Liver (tissue), 9 donors: ENCODE data around the gene KIF3B. TPM values are rescaled to one million over a fixed set of nuclear protein-coding genes. Genes with fewer than 3 reads are reported as not detected.
"Not testable (repeated sequence)": the region's sequence is repeated elsewhere in the genome, so short reads cannot be mapped to it uniquely, and the experiment has no call there.

Experiments used
- DNase-seq: peaks from one replicate; pipeline ENCODE4 v3.0.0-alpha.2; 2017; ENCODE audit warnings: low spot score
- H3K27ac ChIP-seq, 2 donors: one replicate each; pipeline ENCODE4 v1.7.0; 2013; ENCODE audit warnings: inconsistent platforms in 2 of 2, low read length in 2 of 2, control low read depth in 1 of 2, low read depth in 1 of 2, mild to moderate bottlenecking in 1 of 2
- H3K27me3 ChIP-seq, 4 donors: one replicate each; pipeline versions ENCODE4 v1.6.1 to v1.7.0; 2013; ENCODE audit warnings: low read length in 3 of 4, inconsistent platforms in 1 of 4, mild to moderate bottlenecking in 1 of 4, moderate library complexity in 1 of 4; ENCODE audit not compliant: control insufficient read depth in 4 of 4, insufficient read depth in 4 of 4
- H3K36me3 ChIP-seq, 4 donors: one replicate each; pipeline versions ENCODE4 v1.6.1 to v1.7.0; 2013; ENCODE audit warnings: low read length in 3 of 4, mild to moderate bottlenecking in 3 of 4, low read depth in 1 of 4, moderate library complexity in 1 of 4; ENCODE audit not compliant: control insufficient read depth in 4 of 4, insufficient read depth in 3 of 4
- H3K4me1 ChIP-seq, 4 donors: one replicate each; pipeline versions ENCODE4 v1.6.1 to v1.7.0; 2013; ENCODE audit warnings: low read length in 3 of 4, mild to moderate bottlenecking in 3 of 4, moderate library complexity in 1 of 4; ENCODE audit not compliant: control insufficient read depth in 4 of 4, insufficient read depth in 4 of 4
- H3K4me3 ChIP-seq, 3 donors: one replicate each; pipeline versions ENCODE4 v1.6.1 to v1.7.0; 2013; ENCODE audit warnings: low read length in 3 of 3, control low read depth in 1 of 3, low read depth in 1 of 3, mild to moderate bottlenecking in 1 of 3
- H3K9ac ChIP-seq, 2 donors: one replicate each; pipeline ENCODE4 v1.7.0; 2013; ENCODE audit warnings: low read length in 2 of 2, mild to moderate bottlenecking in 2 of 2, moderate library complexity in 2 of 2, control low read depth in 1 of 2, low read depth in 1 of 2
- H3K9me3 ChIP-seq, 4 donors: one replicate each; pipeline versions ENCODE4 v1.6.1 to v1.7.0; 2013; ENCODE audit warnings: low read length in 3 of 4; ENCODE audit not compliant: control insufficient read depth in 4 of 4
- EGR1 ChIP-seq, 2 donors: IDR thresholded peaks; 2 replicates each; pipeline ENCODE4 v1.6.1; 2016 to 2018; ENCODE audit warnings: antibody characterized with exemption in 2 of 2, low read depth in 2 of 2
- FOXA1 ChIP-seq: IDR thresholded peaks from 2 replicates; pipeline ENCODE4 v1.6.1; 2016; ENCODE audit warnings: antibody characterized with exemption
- FOXA2 ChIP-seq: IDR thresholded peaks from 2 replicates; pipeline ENCODE4 v1.6.1; 2016; ENCODE audit warnings: antibody characterized with exemption
- GABPA ChIP-seq, 2 donors: IDR thresholded peaks in 1 of 2; conservative IDR thresholded peaks in 1 of 2; 2 replicates each; pipeline ENCODE4 v1.6.1; 2016; ENCODE audit warnings: antibody characterized with exemption in 2 of 2, mild to moderate bottlenecking in 1 of 2, moderate library complexity in 1 of 2
- HNF4A ChIP-seq, 2 donors: conservative IDR thresholded peaks; 2 replicates each; pipeline ENCODE4 v1.6.1; 2016; ENCODE audit warnings: antibody characterized with exemption in 2 of 2, mild to moderate bottlenecking in 2 of 2
- HNF4G ChIP-seq: IDR thresholded peaks from 2 replicates; pipeline ENCODE4 v1.6.1; 2016; ENCODE audit warnings: antibody characterized with exemption
- NR2F2 ChIP-seq: IDR thresholded peaks from 2 replicates; pipeline ENCODE4 v1.6.1; 2016; ENCODE audit warnings: antibody characterized with exemption
- RAD21 ChIP-seq, 2 donors: IDR thresholded peaks; 2 replicates each; pipeline ENCODE4 v1.6.1; 2016; ENCODE audit warnings: antibody characterized with exemption in 2 of 2, mild to moderate bottlenecking in 2 of 2
- SP1 ChIP-seq: IDR thresholded peaks from 2 replicates; pipeline ENCODE4 v1.6.1; 2018; ENCODE audit warnings: antibody characterized with exemption, mild to moderate bottlenecking
- TAF1 ChIP-seq: conservative IDR thresholded peaks from 2 replicates; pipeline ENCODE4 v1.6.1; 2016; ENCODE audit warnings: antibody characterized with exemption, mild to moderate bottlenecking
- WGBS: extraction: QIAGEN DNeasy Blood & Tissue Kit; methylation state at CpG from one replicate; pipeline ENCODE4 v1.1.7; 2013; 5-methylcytosine and 5-hydroxymethylcytosine counted together
- polyA plus RNA-seq, 2 donors: library from polyadenylated mRNA; stranded (reverse) in 1 of 2; unstranded in 1 of 2; fragments of 200-250 nt in 1 of 2; fragments of >200 nt in 1 of 2; fragmentation: Nextera tagmentation in 1 of 2; extraction: Ambion mirVana in 1 of 2; gene quantifications; one replicate each; pipeline versions ENCODE4 v1.2.1 to v1.2.3, GENCODE V29; 2013 to 2015
- total RNA-seq, 2 donors: library from RNA; depleted of rRNA; stranded (reverse); fragments of >200 nt; gene quantifications; one replicate each; pipeline ENCODE4 v1.2.3, GENCODE V29; 2014
- TF ChIP-seq, protein P1 (sequence below): fragments of 150-350 bp; IDR thresholded peaks from 2 replicates; pipeline ENCODE4 v1.5.1; 2017; ENCODE audit warnings: improper control_type of control experiment, low read depth, low read length; ENCODE audit not compliant: missing input control
- TF ChIP-seq, protein P2 (sequence below): IDR thresholded peaks from 2 replicates; pipeline ENCODE4 v1.6.1; 2016; ENCODE audit warnings: antibody characterized with exemption
- TF ChIP-seq, protein P3 (sequence below): IDR thresholded peaks from 2 replicates; pipeline ENCODE4 v1.6.1; 2016; ENCODE audit warnings: antibody characterized with exemption, mild to moderate bottlenecking
- donor health status: healthy.
- donor health status: healthy.
- donor health status: healthy.
- donor health status: healthy.
- donor health status: healthy.

KIF3B gene
- total and polyA plus RNA-seq, 4 donors: 8.3 to 24.2 (median 12.9) TPM

DNA sequence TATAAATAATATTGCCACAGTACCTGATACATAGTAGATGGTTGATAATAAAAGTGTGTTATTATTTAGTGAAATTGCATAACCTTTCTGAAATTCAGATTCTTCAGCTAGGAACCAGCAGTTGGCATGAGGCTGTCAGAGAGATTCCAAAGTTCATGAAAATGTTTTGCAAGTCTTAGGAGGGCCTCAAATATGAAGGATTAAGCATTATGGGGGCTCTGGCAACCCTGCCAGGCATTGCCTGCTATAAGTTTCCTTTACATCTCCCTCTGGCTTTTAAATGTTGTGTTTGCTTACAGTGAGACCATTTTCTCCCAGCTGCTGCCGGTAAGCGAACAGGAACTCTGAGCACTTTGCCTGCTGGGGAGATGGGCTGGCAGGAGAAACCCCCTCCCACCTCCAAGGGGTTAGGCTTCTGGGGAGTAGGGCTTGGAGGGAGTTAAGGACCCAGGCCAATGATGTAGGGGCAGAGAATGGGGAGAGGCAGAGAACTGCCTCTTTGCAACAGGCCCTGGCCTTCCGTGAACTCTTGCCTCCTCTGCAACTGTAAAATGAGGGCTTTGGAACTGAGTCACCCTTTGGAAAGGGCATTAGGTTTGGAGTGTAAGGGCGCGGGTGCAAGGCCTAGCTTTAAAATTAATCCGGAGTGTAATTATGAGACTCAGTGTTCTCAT lies 33.2 kb upstream of the KIF3B start:
- H3K27ac ChIP-seq: no peak overlapping the region
- WGBS: 86% methylated on average over 6 of the region's 6 CpGs

DNA sequence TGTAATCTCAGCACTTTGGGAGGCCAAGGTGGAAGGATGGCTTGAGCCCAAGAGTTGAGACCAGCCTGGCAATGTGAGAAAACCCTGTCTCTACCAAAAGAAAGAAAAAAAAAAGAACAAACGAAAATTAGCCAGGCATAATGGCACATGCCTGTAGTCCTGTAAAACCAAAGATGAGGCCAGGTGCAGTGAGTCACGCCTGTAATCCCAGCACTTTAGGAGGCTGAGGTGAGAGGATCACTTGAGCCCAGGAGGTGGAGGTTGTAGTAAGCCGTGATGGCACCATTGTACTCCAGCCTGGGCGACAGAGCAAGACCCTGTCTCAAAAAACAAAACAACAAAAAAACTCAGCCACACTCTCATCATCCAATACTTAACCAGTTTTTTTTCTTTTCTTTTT lies 32.5 kb upstream of the KIF3B start:
- Histone ChIP-seq H3K9ac (no peak overlapping the region), H3K27ac (no peak overlapping the region), H3K4me1 (peaks cover 3 to 26% (median 16%) of the 10 kb centered on the region in 4 donors), H3K9me3 (no peaks in the 10 kb centered on the region), H3K4me3 (no peak overlapping the region), H3K36me3 (no peaks in the 10 kb centered on the region), H3K27me3 (no peaks in the 10 kb centered on the region)
- TF ChIP-seq, protein P1, sequence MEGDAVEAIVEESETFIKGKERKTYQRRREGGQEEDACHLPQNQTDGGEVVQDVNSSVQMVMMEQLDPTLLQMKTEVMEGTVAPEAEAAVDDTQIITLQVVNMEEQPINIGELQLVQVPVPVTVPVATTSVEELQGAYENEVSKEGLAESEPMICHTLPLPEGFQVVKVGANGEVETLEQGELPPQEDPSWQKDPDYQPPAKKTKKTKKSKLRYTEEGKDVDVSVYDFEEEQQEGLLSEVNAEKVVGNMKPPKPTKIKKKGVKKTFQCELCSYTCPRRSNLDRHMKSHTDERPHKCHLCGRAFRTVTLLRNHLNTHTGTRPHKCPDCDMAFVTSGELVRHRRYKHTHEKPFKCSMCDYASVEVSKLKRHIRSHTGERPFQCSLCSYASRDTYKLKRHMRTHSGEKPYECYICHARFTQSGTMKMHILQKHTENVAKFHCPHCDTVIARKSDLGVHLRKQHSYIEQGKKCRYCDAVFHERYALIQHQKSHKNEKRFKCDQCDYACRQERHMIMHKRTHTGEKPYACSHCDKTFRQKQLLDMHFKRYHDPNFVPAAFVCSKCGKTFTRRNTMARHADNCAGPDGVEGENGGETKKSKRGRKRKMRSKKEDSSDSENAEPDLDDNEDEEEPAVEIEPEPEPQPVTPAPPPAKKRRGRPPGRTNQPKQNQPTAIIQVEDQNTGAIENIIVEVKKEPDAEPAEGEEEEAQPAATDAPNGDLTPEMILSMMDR: no peak
- TF ChIP-seq HNF4A (conservative IDR thresholded peaks at IDR 0.05) (no peak), HNF4G (no peak), GABPA (IDR thresholded peaks at IDR 0.05 in 1 of 2, conservative IDR thresholded peaks at IDR 0.05 in 1 of 2) (no peak), RAD21 (IDR thresholded peaks at IDR 0.05) (no peak), NR2F2 (no peak), TAF1 (no peak), FOXA1 (no peak), FOXA2 (no peak), EGR1 (IDR thresholded peaks at IDR 0.05; ENCODE audit: low read depth in 2 of 2) (no peak)
- TF ChIP-seq, protein P2, sequence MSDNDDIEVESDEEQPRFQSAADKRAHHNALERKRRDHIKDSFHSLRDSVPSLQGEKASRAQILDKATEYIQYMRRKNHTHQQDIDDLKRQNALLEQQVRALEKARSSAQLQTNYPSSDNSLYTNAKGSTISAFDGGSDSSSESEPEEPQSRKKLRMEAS: no peak
- WGBS: 90% methylated on average over 4 of the region's 4 CpGs
- no peak for DNase-seq

More for the DNA sequence above, 33.2 kb upstream of the KIF3B start:
- no peak for DNase-seq
- H3K9me3 ChIP-seq: no peaks in the 10 kb centered on the region
- peaks cover 4 to 31% (median 18%) of the 10 kb centered on the region in 4 donors for H3K4me1 ChIP-seq
- H3K9ac ChIP-seq: no peak overlapping the region
- H3K27me3 ChIP-seq: no peaks in the 10 kb centered on the region
- TF ChIP-seq, protein P3, sequence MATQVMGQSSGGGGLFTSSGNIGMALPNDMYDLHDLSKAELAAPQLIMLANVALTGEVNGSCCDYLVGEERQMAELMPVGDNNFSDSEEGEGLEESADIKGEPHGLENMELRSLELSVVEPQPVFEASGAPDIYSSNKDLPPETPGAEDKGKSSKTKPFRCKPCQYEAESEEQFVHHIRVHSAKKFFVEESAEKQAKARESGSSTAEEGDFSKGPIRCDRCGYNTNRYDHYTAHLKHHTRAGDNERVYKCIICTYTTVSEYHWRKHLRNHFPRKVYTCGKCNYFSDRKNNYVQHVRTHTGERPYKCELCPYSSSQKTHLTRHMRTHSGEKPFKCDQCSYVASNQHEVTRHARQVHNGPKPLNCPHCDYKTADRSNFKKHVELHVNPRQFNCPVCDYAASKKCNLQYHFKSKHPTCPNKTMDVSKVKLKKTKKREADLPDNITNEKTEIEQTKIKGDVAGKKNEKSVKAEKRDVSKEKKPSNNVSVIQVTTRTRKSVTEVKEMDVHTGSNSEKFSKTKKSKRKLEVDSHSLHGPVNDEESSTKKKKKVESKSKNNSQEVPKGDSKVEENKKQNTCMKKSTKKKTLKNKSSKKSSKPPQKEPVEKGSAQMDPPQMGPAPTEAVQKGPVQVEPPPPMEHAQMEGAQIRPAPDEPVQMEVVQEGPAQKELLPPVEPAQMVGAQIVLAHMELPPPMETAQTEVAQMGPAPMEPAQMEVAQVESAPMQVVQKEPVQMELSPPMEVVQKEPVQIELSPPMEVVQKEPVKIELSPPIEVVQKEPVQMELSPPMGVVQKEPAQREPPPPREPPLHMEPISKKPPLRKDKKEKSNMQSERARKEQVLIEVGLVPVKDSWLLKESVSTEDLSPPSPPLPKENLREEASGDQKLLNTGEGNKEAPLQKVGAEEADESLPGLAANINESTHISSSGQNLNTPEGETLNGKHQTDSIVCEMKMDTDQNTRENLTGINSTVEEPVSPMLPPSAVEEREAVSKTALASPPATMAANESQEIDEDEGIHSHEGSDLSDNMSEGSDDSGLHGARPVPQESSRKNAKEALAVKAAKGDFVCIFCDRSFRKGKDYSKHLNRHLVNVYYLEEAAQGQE: no peak
- TF ChIP-seq RAD21 (IDR thresholded peaks at IDR 0.05) (peak in 1 of 2 donors; percentile 26), HNF4G (peak; percentile 53), SP1 (no peak), EGR1 (IDR thresholded peaks at IDR 0.05; ENCODE audit: low read depth in 2 of 2) (no peak), HNF4A (conservative IDR thresholded peaks at IDR 0.05) (peak; percentile 70 to 73)
- no peak overlapping the region for H3K4me3 ChIP-seq
- no peaks in the 10 kb centered on the region for H3K36me3 ChIP-seq

DNA sequence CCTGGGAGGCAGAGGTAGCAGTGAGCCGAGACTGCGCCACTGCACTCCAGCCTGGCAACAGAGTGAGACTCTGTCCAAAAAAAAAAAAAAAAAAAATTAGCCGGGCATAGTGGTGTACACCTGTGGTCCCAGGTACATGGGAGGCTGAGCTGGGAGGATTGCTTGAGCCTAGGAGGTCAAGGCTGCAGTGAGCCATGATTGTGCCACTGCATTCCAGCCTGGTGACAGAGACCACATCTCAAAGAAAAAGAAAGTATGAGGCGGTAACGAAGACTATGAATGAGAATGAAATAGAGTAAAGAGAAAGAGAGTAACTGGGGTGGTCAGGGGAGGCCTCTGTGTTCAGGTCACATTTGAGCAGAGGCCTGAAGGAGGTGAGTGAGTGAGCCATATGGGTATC lies 31.2 kb upstream of the KIF3B start:
- H3K4me3 ChIP-seq, DNase-seq, H3K27me3 ChIP-seq, H3K27ac ChIP-seq, H3K9me3 ChIP-seq, H3K9ac ChIP-seq, H3K36me3 ChIP-seq: not testable (repeated sequence)
- 97% methylated on average over 5 of the region's 5 CpGs for WGBS
- peaks cover 2 to 17% (median 10%) of the 10 kb centered on the region in 4 donors for H3K4me1 ChIP-seq
